Ectodermal cell (in vitro differentiated cells): ENCODE measurements around the gene AHDC1.
A peak's percentile ranks its signal among the peaks of the same experiment; 100 is the strongest.
"Not testable (repeated sequence)": the region's sequence is repeated elsewhere in the genome, so short reads cannot be mapped to it uniquely, and the experiment has no call there.

Experiments used
- H3K27ac ChIP-seq: 2 replicates; pipeline ENCODE4 v1.7.0; 2013; ENCODE audit warnings: mild to moderate bottlenecking, low read depth, low read length; ENCODE audit not compliant: insufficient read depth, poor library complexity, severe bottlenecking
- H3K27me3 ChIP-seq: 2 replicates; pipeline ENCODE4 v1.7.0; 2013; ENCODE audit warnings: mild to moderate bottlenecking, low read length; ENCODE audit not compliant: insufficient read depth, control insufficient read depth, poor library complexity, severe bottlenecking
- H3K36me3 ChIP-seq: one replicate; pipeline ENCODE4 v1.7.0; 2013; ENCODE audit warnings: low read length; ENCODE audit not compliant: control insufficient read depth, insufficient read depth
- H3K4me1 ChIP-seq: one replicate; pipeline ENCODE4 v1.7.0; 2013; ENCODE audit warnings: low read length; ENCODE audit not compliant: control insufficient read depth, insufficient read depth
- H3K4me3 ChIP-seq: 2 replicates; pipeline ENCODE4 v1.7.0; 2013; ENCODE audit warnings: low read depth, low read length, control low read depth; ENCODE audit not compliant: insufficient read depth
- H3K9me3 ChIP-seq: 2 replicates; pipeline ENCODE4 v1.7.0; 2013; ENCODE audit warnings: mild to moderate bottlenecking, low read length, moderate library complexity; ENCODE audit not compliant: control insufficient read depth
- WGBS, 2 experiments: methylation state at CpG; one replicate each; pipeline ENCODE4 v1.1.7; 2013; ENCODE audit warnings: missing lambda C conversion rate in 2 of 2; 5-methylcytosine and 5-hydroxymethylcytosine counted together

The AHDC1 gene

GRCh38 chr1:27644369-27645070 is 40.6 kb upstream of the AHDC1 start:
- H3K27me3 ChIP-seq: no peaks in the 10 kb centered on the region
- no peaks in the 10 kb centered on the region for H3K4me1 ChIP-seq
- H3K4me3 ChIP-seq: no peak overlapping the region
- H3K36me3 ChIP-seq: no peaks in the 10 kb centered on the region
- H3K9me3 ChIP-seq: no peaks in the 10 kb centered on the region
- WGBS, 2 experiments: 95 to 96% methylated on average over 5 of the region's 5 CpGs
- no peak overlapping the region for H3K27ac ChIP-seq

- no peaks in the 10 kb centered on the region for H3K36me3 ChIP-seq
- no peaks in the 10 kb centered on the region for H3K4me1 ChIP-seq
- H3K27ac ChIP-seq: no peak overlapping the region
- no peaks in the 10 kb centered on the region for H3K27me3 ChIP-seq
- H3K4me3 ChIP-seq: no peak overlapping the region
- WGBS, 2 experiments: 41 to 46% methylated on average over 13 of the region's 13 CpGs
- no peaks in the 10 kb centered on the region for H3K9me3 ChIP-seq
These were observed 39.8 kb upstream of the AHDC1 start for GRCh38 chr1:27643600-27644368.

- H3K27ac ChIP-seq, H3K4me1 ChIP-seq, H3K27me3 ChIP-seq, H3K4me3 ChIP-seq, H3K36me3 ChIP-seq, H3K9me3 ChIP-seq: not testable (repeated sequence)
- WGBS, 2 experiments: 94% methylated on average over 9 of the region's 9 CpGs
These were observed 36.6 kb upstream of the AHDC1 start for GRCh38 chr1:27640514-27640913.

GRCh38 chr1:27638805-27639204 is 34.9 kb upstream of the AHDC1 start:
- no peaks in the 10 kb centered on the region for H3K9me3 ChIP-seq
- peaks cover 21% of the 10 kb centered on the region for H3K27me3 ChIP-seq
- no peak overlapping the region for H3K27ac ChIP-seq
- no peak overlapping the region for H3K4me3 ChIP-seq
- WGBS, 2 experiments: 87% methylated on average over 2 of the region's 2 CpGs; no CpG with 5 or more reads in 1 of the 2 experiments
- H3K36me3 ChIP-seq: no peaks in the 10 kb centered on the region
- H3K4me1 ChIP-seq: no peaks in the 10 kb centered on the region

- Histone ChIP-seq H3K27ac (no peak overlapping the region), H3K36me3 (no peaks in the 10 kb centered on the region), H3K4me1 (no peaks in the 10 kb centered on the region), H3K9me3 (no peaks in the 10 kb centered on the region), H3K27me3 (peaks cover 28% of the 10 kb centered on the region), H3K4me3 (no peak overlapping the region)
- WGBS, 2 experiments: 89 to 94% methylated on average over 5 of the region's 5 CpGs
These were observed 34.2 kb upstream of the AHDC1 start for GRCh38 chr1:27638047-27638734.

GRCh38 chr1:27635396-27636142 is 31.6 kb upstream of the AHDC1 start:
- Histone ChIP-seq H3K36me3 (no peaks in the 10 kb centered on the region), H3K27me3 (peaks cover 37% of the 10 kb centered on the region), H3K27ac (no peak overlapping the region), H3K9me3 (no peaks in the 10 kb centered on the region), H3K4me1 (no peaks in the 10 kb centered on the region), H3K4me3 (no peak overlapping the region)
- 89 to 92% methylated on average over 11 of the region's 11 CpGs for WGBS, 2 experiments

GRCh38 chr1:27634985-27635367 is 31.0 kb upstream of the AHDC1 start, which contains the start of gene FGR:
FGR (minus strand) TSS chr1:27635185; CDS start chr1:27623916, 11,269 bp downstream.
- H3K27ac ChIP-seq: no peak within 1 kb of the TSS
- H3K4me1 ChIP-seq: no peaks in the 10 kb centered on the region
- H3K27me3 ChIP-seq: peaks cover 37% of the 10 kb centered on the region
- no peaks in the 10 kb centered on the region for H3K9me3 ChIP-seq
- H3K4me3 ChIP-seq: peak within 1 kb of the TSS; percentile 33
- 76 to 79% methylated on average over 26 to 28 of the region's 28 CpGs for WGBS, 2 experiments
- no peaks in the 10 kb centered on the region for H3K36me3 ChIP-seq

GRCh38 chr1:27634177-27634984 is 30.4 kb upstream of the AHDC1 start:
- no peaks in the 10 kb centered on the region for H3K9me3 ChIP-seq
- H3K36me3 ChIP-seq: no peaks in the 10 kb centered on the region
- no peak overlapping the region for H3K27ac ChIP-seq
- WGBS, 2 experiments: 18 to 19% methylated on average over 63 of the region's 63 CpGs
- peak overlapping the region; percentile 33 for H3K4me3 ChIP-seq
- H3K4me1 ChIP-seq: no peaks in the 10 kb centered on the region
- peaks cover 37% of the 10 kb centered on the region for H3K27me3 ChIP-seq

GRCh38 chr1:27633640-27634176 is 29.8 kb upstream of the AHDC1 start:
- no peak overlapping the region for H3K27ac ChIP-seq
- no peaks in the 10 kb centered on the region for H3K9me3 ChIP-seq
- 28 to 33% methylated on average over 17 of the region's 17 CpGs for WGBS, 2 experiments
- peak overlapping the region; percentile 33 for H3K4me3 ChIP-seq
- H3K27me3 ChIP-seq: peaks cover 37% of the 10 kb centered on the region
- H3K36me3 ChIP-seq: no peaks in the 10 kb centered on the region
- peaks cover 2% of the 10 kb centered on the region for H3K4me1 ChIP-seq
